Glutamatergic neuron (in vitro differentiated cells): ENCODE measurements around the gene BDKRB1. TPM values are rescaled to one million over a fixed set of nuclear protein-coding genes. Genes with fewer than 3 reads are reported as not detected.
"Not testable (repeated sequence)": the region's sequence is repeated elsewhere in the genome, so short reads cannot be mapped to it uniquely, and the experiment has no call there.

ENCODE experiments used
- DNase-seq: peaks from one replicate; pipeline ENCODE4 v3.0.0; 2022
- H3K27ac Mint-ChIP-seq: one replicate; pipeline ENCODE4 v1.8.0; 2020; ENCODE audit warnings: mild to moderate bottlenecking, mixed read lengths, inconsistent platforms; ENCODE audit not compliant: unreplicated experiment
- H3K27me3 Mint-ChIP-seq: one replicate; pipeline ENCODE4 v1.8.0; 2020; ENCODE audit warnings: mild to moderate bottlenecking, moderate library complexity, mixed read lengths, inconsistent platforms; ENCODE audit not compliant: unreplicated experiment
- H3K36me3 Mint-ChIP-seq: one replicate; pipeline ENCODE4 v1.8.0; 2020; ENCODE audit warnings: mild to moderate bottlenecking, mixed read lengths, inconsistent platforms; ENCODE audit not compliant: unreplicated experiment
- H3K4me1 Mint-ChIP-seq: one replicate; pipeline ENCODE4 v1.8.0; 2020; ENCODE audit warnings: mild to moderate bottlenecking, low read depth, mixed read lengths, inconsistent platforms; ENCODE audit not compliant: unreplicated experiment
- H3K4me3 Mint-ChIP-seq: one replicate; pipeline ENCODE4 v1.8.0; 2020; ENCODE audit warnings: mild to moderate bottlenecking, mixed read lengths, inconsistent platforms; ENCODE audit not compliant: unreplicated experiment
- H3K9me3 Mint-ChIP-seq: one replicate; pipeline ENCODE4 v1.8.0; 2020; ENCODE audit warnings: mild to moderate bottlenecking, moderate library complexity, mixed read lengths, inconsistent platforms; ENCODE audit not compliant: unreplicated experiment
- total RNA-seq: library from RNA; stranded (reverse); fragmentation: NEBNext Ultra II Directional; extraction: Animal tissue kit (Norgen Biotek cat#: 25700); gene quantifications from one replicate; pipeline ENCODE4 v1.2.1, GENCODE V29; 2021; ENCODE audit not compliant: unreplicated experiment
- TF ChIP-seq, protein P1 (sequence below): fragments of 200-600 bp; sonication (generic); IDR thresholded peaks from one replicate; pipeline ENCODE4 v1.5.0; 2021; ENCODE audit not compliant: partially characterized antibody, unreplicated experiment

Gene BDKRB1
- total RNA-seq, 1 donor from 2014 or later, result not detected

DNA sequence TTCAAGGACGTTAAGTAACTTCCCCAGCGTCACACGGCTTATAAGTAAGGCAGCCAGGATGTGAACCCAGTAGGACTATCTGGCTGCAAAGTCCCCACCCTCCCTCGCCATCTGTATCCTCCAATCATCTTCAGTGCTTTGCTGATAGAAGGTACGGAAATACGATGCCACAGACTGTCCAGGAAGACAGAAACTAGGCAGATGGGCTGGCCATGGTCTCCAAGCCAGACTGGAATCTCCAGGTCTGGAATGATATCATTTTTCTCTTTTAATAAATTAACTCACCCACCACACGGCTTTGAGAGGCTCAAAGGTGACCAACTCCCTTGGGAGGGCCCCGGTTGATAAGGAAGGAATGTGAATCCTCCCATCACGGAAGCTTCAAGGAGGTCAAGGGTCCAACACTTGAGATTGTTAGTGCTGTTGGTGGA, 16.3 kb upstream of the BDKRB1 start:
- Mint-ChIP-seq H3K27ac (no peak overlapping the region), H3K9me3 (peaks cover 4% of the 10 kb centered on the region), H3K4me1 (no peaks in the 10 kb centered on the region), H3K36me3 (peaks cover 5% of the 10 kb centered on the region), H3K27me3 (peaks cover 10% of the 10 kb centered on the region), H3K4me3 (no peak overlapping the region)
- TF ChIP-seq, protein P1, sequence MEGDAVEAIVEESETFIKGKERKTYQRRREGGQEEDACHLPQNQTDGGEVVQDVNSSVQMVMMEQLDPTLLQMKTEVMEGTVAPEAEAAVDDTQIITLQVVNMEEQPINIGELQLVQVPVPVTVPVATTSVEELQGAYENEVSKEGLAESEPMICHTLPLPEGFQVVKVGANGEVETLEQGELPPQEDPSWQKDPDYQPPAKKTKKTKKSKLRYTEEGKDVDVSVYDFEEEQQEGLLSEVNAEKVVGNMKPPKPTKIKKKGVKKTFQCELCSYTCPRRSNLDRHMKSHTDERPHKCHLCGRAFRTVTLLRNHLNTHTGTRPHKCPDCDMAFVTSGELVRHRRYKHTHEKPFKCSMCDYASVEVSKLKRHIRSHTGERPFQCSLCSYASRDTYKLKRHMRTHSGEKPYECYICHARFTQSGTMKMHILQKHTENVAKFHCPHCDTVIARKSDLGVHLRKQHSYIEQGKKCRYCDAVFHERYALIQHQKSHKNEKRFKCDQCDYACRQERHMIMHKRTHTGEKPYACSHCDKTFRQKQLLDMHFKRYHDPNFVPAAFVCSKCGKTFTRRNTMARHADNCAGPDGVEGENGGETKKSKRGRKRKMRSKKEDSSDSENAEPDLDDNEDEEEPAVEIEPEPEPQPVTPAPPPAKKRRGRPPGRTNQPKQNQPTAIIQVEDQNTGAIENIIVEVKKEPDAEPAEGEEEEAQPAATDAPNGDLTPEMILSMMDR, result no peak
- DNase-seq, result no peak

DNA sequence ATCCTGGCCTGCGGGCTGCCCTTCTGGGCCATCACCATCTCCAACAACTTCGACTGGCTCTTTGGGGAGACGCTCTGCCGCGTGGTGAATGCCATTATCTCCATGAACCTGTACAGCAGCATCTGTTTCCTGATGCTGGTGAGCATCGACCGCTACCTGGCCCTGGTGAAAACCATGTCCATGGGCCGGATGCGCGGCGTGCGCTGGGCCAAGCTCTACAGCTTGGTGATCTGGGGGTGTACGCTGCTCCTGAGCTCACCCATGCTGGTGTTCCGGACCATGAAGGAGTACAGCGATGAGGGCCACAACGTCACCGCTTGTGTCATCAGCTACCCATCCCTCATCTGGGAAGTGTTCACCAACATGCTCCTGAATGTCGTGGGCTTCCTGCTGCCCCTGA, 15.4 kb upstream of the BDKRB1 start:
- Mint-ChIP-seq H3K36me3 (peaks cover 5% of the 10 kb centered on the region), H3K4me3 (no peak overlapping the region)

DNA sequence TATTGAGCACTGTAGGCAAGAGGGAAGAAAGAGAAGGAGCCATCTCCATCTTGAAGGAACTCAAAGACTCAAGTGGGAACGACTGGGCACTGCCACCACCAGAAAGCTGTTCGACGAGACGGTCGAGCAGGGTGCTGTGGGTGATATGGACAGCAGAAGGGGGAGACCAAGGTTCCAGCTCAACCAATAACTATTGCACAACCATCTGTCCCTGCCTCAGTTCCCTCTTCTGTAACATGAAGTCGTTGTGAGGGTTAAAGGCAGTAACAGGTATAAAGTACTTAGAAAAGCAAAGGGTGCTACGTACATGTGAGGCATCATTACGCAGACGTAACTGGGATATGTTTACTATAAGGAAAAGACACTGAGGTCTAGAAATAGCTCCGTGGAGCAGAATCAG, 13.9 kb upstream of the BDKRB1 start:
- DNase-seq, result no peak
- TF ChIP-seq, protein P1, result no peak
- Mint-ChIP-seq H3K4me1 (no peaks in the 10 kb centered on the region), H3K36me3 (peaks cover 5% of the 10 kb centered on the region), H3K4me3 (no peak overlapping the region), H3K27me3 (peaks cover 8% of the 10 kb centered on the region), H3K9me3 (peaks cover 4% of the 10 kb centered on the region), H3K27ac (no peak overlapping the region)

More for the DNA sequence above, 15.4 kb upstream of the BDKRB1 start:
- Mint-ChIP-seq H3K27ac (no peak overlapping the region), H3K4me1 (no peaks in the 10 kb centered on the region), H3K27me3 (peaks cover 10% of the 10 kb centered on the region), H3K9me3 (peaks cover 4% of the 10 kb centered on the region)
- DNase-seq, result no peak
- TF ChIP-seq, protein P1, result no peak

DNA sequence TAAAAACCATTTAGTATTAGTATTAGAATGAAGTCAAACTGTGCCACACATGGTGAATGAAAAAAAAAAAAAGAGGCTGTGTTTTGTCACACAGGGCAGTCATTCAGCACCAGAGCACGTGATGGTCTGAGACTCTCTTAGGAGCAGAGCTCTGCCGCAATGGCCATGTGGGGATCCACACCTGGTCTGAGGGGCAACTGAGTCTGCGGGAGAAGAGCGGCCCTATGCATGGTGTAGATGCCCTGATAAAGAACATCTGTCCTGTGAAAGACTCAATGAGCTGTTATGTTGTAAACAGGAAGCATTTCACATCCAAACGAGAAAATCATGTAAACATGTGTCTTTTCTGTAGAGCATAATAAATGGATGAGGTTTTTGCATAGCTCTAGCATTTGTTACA, 12.2 kb upstream of the BDKRB1 start:
- no peak for DNase-seq
- TF ChIP-seq, protein P1, result no peak
- H3K27ac Mint-ChIP-seq, result no peak overlapping the region
- peaks cover 5% of the 10 kb centered on the region for H3K36me3 Mint-ChIP-seq
- peaks cover 8% of the 10 kb centered on the region for H3K27me3 Mint-ChIP-seq
- no peak overlapping the region for H3K4me3 Mint-ChIP-seq
- peaks cover 6% of the 10 kb centered on the region for H3K9me3 Mint-ChIP-seq
- no peaks in the 10 kb centered on the region for H3K4me1 Mint-ChIP-seq

DNA sequence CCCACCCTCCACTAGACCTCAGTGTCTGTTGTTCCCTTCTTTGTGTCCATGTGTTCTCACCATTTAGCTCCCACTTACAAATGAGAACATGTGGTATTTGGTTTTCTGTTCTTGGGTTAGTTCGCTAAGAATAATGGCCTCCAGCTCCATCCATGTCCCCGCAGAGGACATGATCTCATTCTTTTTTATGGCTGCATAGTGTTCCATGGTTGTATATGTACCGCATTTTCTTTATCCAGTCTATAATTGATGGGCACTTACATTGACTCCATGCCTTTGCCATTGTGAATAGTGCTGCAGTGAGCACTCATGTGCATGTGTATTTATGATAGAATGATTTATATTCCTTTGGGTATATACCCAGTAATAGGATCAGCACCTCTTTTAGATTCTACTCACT, 10.9 kb upstream of the BDKRB1 start:
- H3K4me3 Mint-ChIP-seq, H3K27ac Mint-ChIP-seq, H3K36me3 Mint-ChIP-seq, H3K9me3 Mint-ChIP-seq, H3K4me1 Mint-ChIP-seq, DNase-seq, H3K27me3 Mint-ChIP-seq: not testable (repeated sequence)
